Effector memory CD8-positive, alpha-beta T cell (primary cell): Measurements from ENCODE around the gene CASP12.

Experiments used
- ATAC-seq: fragments of 150-1000 bp; cut with Tn5 transposase; replicated peaks from 2 replicates; pipeline ENCODE4 v1.10.0; 2021; ENCODE audit warnings: mild to moderate bottlenecking, moderate library complexity
- DNase-seq, 3 experiments: peaks; one replicate each; pipeline ENCODE4 v3.0.0; 2021
- H3K27ac Mint-ChIP-seq, 2 donors: one replicate each; pipeline ENCODE4 v1.8.0; 2022; ENCODE audit warnings: mild to moderate bottlenecking in 2 of 2, mixed read lengths in 2 of 2, moderate library complexity in 2 of 2
- H3K27me3 Mint-ChIP-seq, 2 donors: one replicate each; pipeline ENCODE4 v1.8.0; 2022; ENCODE audit warnings: mixed read lengths in 2 of 2
- H3K36me3 Mint-ChIP-seq: one replicate; pipeline ENCODE4 v1.8.0; 2022; ENCODE audit warnings: mild to moderate bottlenecking, moderate library complexity, mixed read lengths; ENCODE audit not compliant: insufficient read depth
- H3K4me1 Mint-ChIP-seq, 2 donors: one replicate each; pipeline ENCODE4 v1.8.0; 2022; ENCODE audit warnings: low read depth in 2 of 2, mixed read lengths in 2 of 2
- H3K4me3 Mint-ChIP-seq, 2 donors: one replicate each; pipeline ENCODE4 v1.8.0; 2022; ENCODE audit warnings: mild to moderate bottlenecking in 2 of 2, mixed read lengths in 2 of 2, moderate library complexity in 2 of 2
- H3K9me3 Mint-ChIP-seq, 2 donors: one replicate each; pipeline ENCODE4 v1.8.0; 2022; ENCODE audit warnings: mixed read lengths in 2 of 2

Gene CASP12

DNA sequence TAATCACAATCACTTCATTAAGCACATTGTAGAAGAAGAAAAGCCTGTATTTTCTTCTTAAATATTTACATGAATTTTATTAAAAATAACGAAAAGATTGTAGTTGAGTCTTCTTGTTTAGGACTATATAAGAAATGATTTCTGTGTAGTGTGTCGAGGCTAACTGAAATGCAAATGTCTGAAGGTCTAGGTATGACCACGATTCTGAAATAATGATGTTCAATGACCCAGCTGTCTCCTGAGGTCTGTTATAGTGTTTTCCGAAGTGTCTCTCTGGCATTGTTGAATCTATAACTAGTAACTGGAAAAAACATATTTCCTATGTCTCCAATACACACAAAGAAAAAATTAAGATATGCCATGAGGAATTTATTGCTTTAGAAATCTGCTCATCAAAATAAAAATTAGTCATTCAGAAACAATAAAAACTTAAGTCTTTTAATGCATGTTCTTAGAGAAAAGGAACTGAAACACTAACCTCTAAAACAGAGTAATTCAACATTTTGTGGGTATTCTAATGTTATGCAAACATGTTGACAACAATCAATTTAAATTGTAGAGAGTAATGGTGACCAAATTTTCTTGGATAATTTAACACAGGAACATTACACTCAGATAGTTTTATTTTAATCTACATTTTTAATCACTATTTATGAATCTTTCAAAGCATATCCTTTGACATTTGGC is 55.0 kb downstream of the CASP12 start:
- H3K9me3 Mint-ChIP-seq = peaks cover 4 to 15% of the 10 kb centered on the region in 2 donors
- no peak overlapping the region for H3K4me3 Mint-ChIP-seq
- ATAC-seq (no peak), DNase-seq (no peak)
- peaks cover 0 to 5% of the 10 kb centered on the region in 2 donors for H3K4me1 Mint-ChIP-seq
- H3K27me3 Mint-ChIP-seq = no peaks in the 10 kb centered on the region
- no peaks in the 10 kb centered on the region for H3K36me3 Mint-ChIP-seq
- H3K27ac Mint-ChIP-seq = no peak overlapping the region

DNA sequence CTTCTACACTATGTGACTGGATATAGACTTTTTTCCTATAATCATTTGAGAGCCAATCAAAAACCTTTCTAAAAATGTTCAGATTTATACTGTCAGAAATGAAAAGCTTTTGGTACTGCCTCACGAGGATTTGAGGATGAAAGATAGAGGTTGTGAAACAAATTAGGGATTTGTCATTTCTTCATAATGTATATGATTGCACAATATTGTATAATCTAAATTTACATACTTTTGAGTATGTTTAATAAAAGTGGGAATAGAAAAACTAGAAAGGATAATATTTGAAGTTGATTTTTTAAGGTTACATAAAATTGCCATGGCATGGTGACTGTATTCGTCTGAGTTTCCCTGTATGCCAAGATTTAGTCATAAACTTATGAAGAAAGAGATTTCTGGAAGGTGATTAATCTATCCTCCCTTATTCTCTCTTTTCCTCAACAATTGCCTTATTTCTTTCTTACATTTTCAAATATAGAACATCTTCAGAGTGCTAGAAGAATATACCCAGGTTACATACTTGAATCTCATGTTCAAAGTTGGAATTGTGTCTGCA is 56.2 kb downstream of the CASP12 start:
- no peaks in the 10 kb centered on the region for H3K27me3 Mint-ChIP-seq
- H3K4me1 Mint-ChIP-seq = peaks cover 0 to 5% of the 10 kb centered on the region in 2 donors
- no peak overlapping the region for H3K4me3 Mint-ChIP-seq
- DNase-seq = no peak
- ATAC-seq = no peak
- no peaks in the 10 kb centered on the region for H3K36me3 Mint-ChIP-seq
- H3K9me3 Mint-ChIP-seq = peaks cover 4 to 15% of the 10 kb centered on the region in 2 donors
- H3K27ac Mint-ChIP-seq = no peak overlapping the region

DNA sequence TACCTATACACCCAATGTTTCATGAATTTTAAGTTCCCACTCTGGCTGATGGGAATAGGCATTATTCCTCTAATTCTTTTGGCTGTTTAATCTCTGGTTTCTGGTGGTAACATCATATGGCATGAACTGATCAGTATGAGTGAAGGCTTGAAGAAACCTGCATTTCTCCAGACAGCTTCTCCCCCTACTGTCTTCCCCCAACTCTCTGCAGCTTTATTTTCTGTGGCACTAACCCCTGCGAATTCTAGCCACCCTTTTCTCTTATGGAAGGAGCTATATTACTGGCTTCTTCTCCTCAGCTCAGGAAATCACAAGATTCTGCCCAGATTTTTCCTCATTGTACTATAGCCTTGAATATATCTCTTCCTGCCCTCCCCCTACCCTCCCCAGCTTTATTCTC is 57.1 kb downstream of the CASP12 start:
- Mint-ChIP-seq H3K27ac (no peak overlapping the region), H3K4me1 (peaks cover 0 to 5% of the 10 kb centered on the region in 2 donors)
- no peak for ATAC-seq

DNA sequence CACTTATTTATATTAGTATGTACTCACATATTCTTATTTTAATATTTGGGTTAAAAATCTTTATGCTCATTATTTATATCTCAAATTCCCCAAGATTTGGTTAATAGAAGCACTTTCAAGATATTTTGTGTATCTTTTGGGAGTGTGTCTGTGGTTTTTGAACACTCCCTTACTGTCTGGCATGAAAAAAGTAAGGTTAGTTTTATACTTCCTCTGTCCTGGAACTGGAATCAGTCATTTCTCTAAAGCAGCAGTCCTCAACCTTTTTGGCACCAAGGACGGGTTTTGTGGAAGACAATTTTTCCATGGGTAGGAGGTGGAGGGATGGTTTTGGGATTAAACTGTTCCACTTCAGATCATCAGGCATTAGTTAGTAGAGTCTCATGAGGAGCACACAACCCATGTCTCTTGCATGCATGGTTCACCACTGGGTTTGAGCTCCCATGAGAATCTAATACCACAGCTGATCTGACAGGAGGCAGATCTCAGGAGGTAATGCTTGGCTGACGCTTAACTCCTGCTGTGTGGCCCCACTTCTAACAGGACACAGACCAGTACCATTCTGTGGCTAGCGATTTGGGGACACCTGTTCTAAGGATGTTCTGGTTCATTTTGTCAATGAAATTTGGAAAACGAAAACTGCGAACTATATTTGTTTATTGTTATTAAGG is 60.2 kb downstream of the CASP12 start:
- Mint-ChIP-seq H3K4me3 (no peak overlapping the region), H3K4me1 (peaks cover 0 to 5% of the 10 kb centered on the region in 2 donors), H3K36me3 (no peaks in the 10 kb centered on the region), H3K9me3 (peaks cover 4 to 15% of the 10 kb centered on the region in 2 donors), H3K27me3 (no peaks in the 10 kb centered on the region), H3K27ac (no peak overlapping the region)
- DNase-seq = no peak
- no peak for ATAC-seq

More for the DNA sequence above, 57.1 kb downstream of the CASP12 start:
- no peak for DNase-seq
- Mint-ChIP-seq H3K9me3 (peaks cover 4 to 15% of the 10 kb centered on the region in 2 donors), H3K27me3 (no peaks in the 10 kb centered on the region), H3K36me3 (no peaks in the 10 kb centered on the region), H3K4me3 (no peak overlapping the region)

DNA sequence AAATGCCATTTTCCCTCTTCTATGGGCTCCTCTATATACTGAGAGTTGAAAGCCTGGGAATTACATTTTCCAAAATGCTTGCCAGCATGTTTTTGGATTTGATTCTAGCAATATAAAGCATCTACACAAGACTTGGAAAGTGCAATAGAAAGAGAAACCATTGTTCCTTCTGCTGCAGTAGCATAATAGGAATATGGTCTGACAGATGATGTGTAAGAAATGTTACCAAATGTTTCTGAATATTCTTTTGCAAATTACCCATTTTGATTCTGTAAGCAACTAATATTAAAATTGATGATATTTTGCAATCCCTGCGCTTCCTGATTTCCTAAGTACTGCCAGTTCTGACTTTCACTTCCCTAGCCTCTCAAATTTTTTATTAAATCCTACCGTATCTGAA is 61.6 kb downstream of the CASP12 start:
- peaks cover 0 to 10% of the 10 kb centered on the region in 2 donors for H3K4me1 Mint-ChIP-seq
- peaks cover 4 to 15% of the 10 kb centered on the region in 2 donors for H3K9me3 Mint-ChIP-seq
- H3K36me3 Mint-ChIP-seq = no peaks in the 10 kb centered on the region
- no peak overlapping the region for H3K27ac Mint-ChIP-seq
- DNase-seq (no peak), ATAC-seq (no peak)
- no peaks in the 10 kb centered on the region for H3K27me3 Mint-ChIP-seq
- H3K4me3 Mint-ChIP-seq = no peak overlapping the region
